ENCODE measurements around the gene PBX4. TPM values are rescaled to one million over a fixed set of nuclear protein-coding genes. Genes with fewer than 3 reads are reported as not detected.
A peak's percentile ranks its signal among the peaks of the same experiment; 100 is the strongest.

PBX4 gene
- total and polyA plus RNA-seq, 2 of the 8 experiments (the other 6 are each of a cell fraction or from before 2014, with no cell fraction given), result 3.4 to 3.8 TPM

- no peak overlapping the region; the same call in 1 of the 2 replicates for H2BK15ac ChIP-seq (ENCODE audit: low read length)
- H3K36me3 ChIP-seq (ENCODE audit: control insufficient read depth in 2 of 4, insufficient read depth in 4 of 4, low read length in 3 of 4), result no peaks in the 10 kb centered on the region
- no peak overlapping the region for H2BK20ac ChIP-seq (ENCODE audit: low read length)
- POLR2A ChIA-PET (ENCODE audit: partially characterized antibody), result interaction anchor here (0.8 to 2.9 kb wide), 7 partner anchors 10 to 73 kb away, joined by 3 to 13 read pairs (median 4); partner anchors contain the start of genes NDUFA13, TSSK6 and YJEFN3
- FAIRE-seq (no peak), DNase-seq (ENCODE audit: low read depth in 1 of 2, low spot score in 2 of 2) (peak in 1 of 2 experiments; percentile 94)
- H2BK12ac ChIP-seq (ENCODE audit: low read depth, low read length), result no peak overlapping the region
- peak overlapping the region; percentile 11; the same call in 1 of the 2 replicates for H4K8ac ChIP-seq (ENCODE audit: extremely low read depth, insufficient read depth, low read length)
- no peak overlapping the region for H3K23ac ChIP-seq (ENCODE audit: insufficient read length)
- H3K9ac ChIP-seq (replicated peaks in 1 of 4; ENCODE audit: extremely low read depth in 1 of 4, low read depth in 3 of 4, low read length in 3 of 4), result no peak overlapping the region
- no peaks in the 10 kb centered on the region for H3K79me2 ChIP-seq (ENCODE audit: control insufficient read depth in 1 of 2, insufficient read depth in 2 of 2, low read length in 2 of 2)
- H2BK5ac ChIP-seq (ENCODE audit: low read depth, low read length), result no peak overlapping the region
- no peak overlapping the region for H2AFZ ChIP-seq (ENCODE audit: low read length)
- no peak overlapping the region for H2BK120ac ChIP-seq (replicated peaks; ENCODE audit: low read depth, low read length)
- no peak overlapping the region for H2AK5ac ChIP-seq (ENCODE audit: low read depth, low read length)
- H3K4ac ChIP-seq (replicated peaks; ENCODE audit: insufficient read length, low read depth, low read length), result no peak overlapping the region
- WGBS, 2 experiments (ENCODE audit: extremely low coverage in 1 of 2, insufficient coverage in 1 of 2, insufficient read length in 1 of 2, insufficient replicate concordance in 2 of 2, low coverage in 1 of 2, low lambda C conversion rate in 2 of 2, missing lambda C conversion rate in 1 of 2), result 53% methylated on average over 26 of the region's 34 CpGs; no CpG with 5 or more reads in 1 of the 2 experiments
- H3K79me1 ChIP-seq (ENCODE audit: low read depth, low read length), result 0 out of 2 replicates have a peak, but pooled peaks cover 2% of the 10 kb centered on the region
- CTCF ChIA-PET (ENCODE audit: partially characterized antibody), result interaction anchor here (0.6 to 20.0 kb wide), 36 partner anchors 4 to 247 kb away, joined by 3 to 223 read pairs (median 5); partner anchors contain the start of genes CILP2, GMIP, LPAR2 and NDUFA13
- H3K27me3 ChIP-seq (replicated peaks in 1 of 4; ENCODE audit: control insufficient read depth in 3 of 4, extremely low read depth in 1 of 4, insufficient read depth in 3 of 4, low read length in 3 of 4), result no peaks in the 10 kb centered on the region
- no peak overlapping the region for H3K14ac ChIP-seq (ENCODE audit: insufficient read length)
- H4K20me1 ChIP-seq (replicated peaks in 1 of 2; ENCODE audit: control insufficient read depth in 1 of 2, insufficient read depth in 2 of 2, low read length in 2 of 2), result no peaks in the 10 kb centered on the region
- no peak overlapping the region for H3K56ac ChIP-seq (replicated peaks; ENCODE audit: insufficient read length, low read depth, low read length)
- H3K27ac ChIP-seq (ENCODE audit: low read depth, low read length), result no peak overlapping the region
- no peak overlapping the region for H3K4me2 ChIP-seq (ENCODE audit: insufficient read depth in 1 of 2, low read depth in 2 of 2, low read length in 2 of 2)
- no peak overlapping the region for H4K5ac ChIP-seq (ENCODE audit: insufficient read length, low read depth, low read length)
- no peaks in the 10 kb centered on the region for H3K23me2 ChIP-seq (ENCODE audit: low read depth, low read length)
- no peak overlapping the region for H3K4me3 ChIP-seq (ENCODE audit: extremely low read depth in 1 of 4, insufficient read depth in 2 of 4, low read depth in 3 of 4, low read length in 4 of 4)
- H3K18ac ChIP-seq (ENCODE audit: extremely low read depth, low read length), result no peak overlapping the region
- H3K9me3 ChIP-seq (ENCODE audit: insufficient read depth in 2 of 2, low read depth in 1 of 2, low read length in 1 of 2), result no peaks in the 10 kb centered on the region
- no peak overlapping the region for H4K91ac ChIP-seq (replicated peaks; ENCODE audit: insufficient read length, low read length)
- H3K4me1 ChIP-seq (replicated peaks in 1 of 4; ENCODE audit: control insufficient read depth in 3 of 4, insufficient read depth in 4 of 4, low read length in 3 of 4), result no peaks in the 10 kb centered on the region; a peak in 3 of 7 replicates
- no peak for TF ChIP-seq SAP30 (IDR thresholded peaks at IDR 0.05; ENCODE audit: insufficient read depth, insufficient replicate concordance, low read length)
- peak; percentile 85; the same call in 1 of the 2 replicates for TF ChIP-seq KDM1A (IDR thresholded peaks at IDR 0.05; ENCODE audit: borderline replicate concordance, low read length)
- TF ChIP-seq MAX (IDR thresholded peaks at IDR 0.05), result no peak
- no peak for TF ChIP-seq CTBP2 (IDR thresholded peaks at IDR 0.05; ENCODE audit: borderline replicate concordance, insufficient read depth, insufficient read length, low read length)
- TF ChIP-seq ZNF274 (IDR thresholded peaks at IDR 0.05; ENCODE audit: borderline replicate concordance, extremely low read depth, low read length), result no peak
- TF ChIP-seq TAF7 (optimal IDR thresholded peaks at IDR 0.05; ENCODE audit: borderline replicate concordance, low read depth, low read length), result peak; percentile 13
- 0 out of 2 replicates have a peak, but pooled peaks have one; percentile 35 for TF ChIP-seq RXRA (IDR thresholded peaks at IDR 0.05; ENCODE audit: insufficient read depth, low read depth, low read length)
- no peak for TF ChIP-seq POLR2A (IDR thresholded peaks at IDR 0.05; ENCODE audit: control extremely low read depth in 1 of 2, low read depth in 2 of 2, low read length in 2 of 2)
- no peak for TF ChIP-seq SIN3A (conservative IDR thresholded peaks at IDR 0.05 in 1 of 2, IDR thresholded peaks at IDR 0.05 in 1 of 2; ENCODE audit: low read depth in 1 of 2, low read length in 2 of 2)
Observed at GRCh38 chr19:19554074-19555023, 64.1 kb downstream of the PBX4 start.
